Measurements from ENCODE around the gene MUC6. TPM values are rescaled to one million over a fixed set of nuclear protein-coding genes. Genes with fewer than 3 reads are reported as not detected.
A peak's percentile ranks its signal among the peaks of the same experiment; 100 is the strongest.

The MUC6 gene
- total RNA-seq, 1 experiment from 2014 or later, result not detected

DNA sequence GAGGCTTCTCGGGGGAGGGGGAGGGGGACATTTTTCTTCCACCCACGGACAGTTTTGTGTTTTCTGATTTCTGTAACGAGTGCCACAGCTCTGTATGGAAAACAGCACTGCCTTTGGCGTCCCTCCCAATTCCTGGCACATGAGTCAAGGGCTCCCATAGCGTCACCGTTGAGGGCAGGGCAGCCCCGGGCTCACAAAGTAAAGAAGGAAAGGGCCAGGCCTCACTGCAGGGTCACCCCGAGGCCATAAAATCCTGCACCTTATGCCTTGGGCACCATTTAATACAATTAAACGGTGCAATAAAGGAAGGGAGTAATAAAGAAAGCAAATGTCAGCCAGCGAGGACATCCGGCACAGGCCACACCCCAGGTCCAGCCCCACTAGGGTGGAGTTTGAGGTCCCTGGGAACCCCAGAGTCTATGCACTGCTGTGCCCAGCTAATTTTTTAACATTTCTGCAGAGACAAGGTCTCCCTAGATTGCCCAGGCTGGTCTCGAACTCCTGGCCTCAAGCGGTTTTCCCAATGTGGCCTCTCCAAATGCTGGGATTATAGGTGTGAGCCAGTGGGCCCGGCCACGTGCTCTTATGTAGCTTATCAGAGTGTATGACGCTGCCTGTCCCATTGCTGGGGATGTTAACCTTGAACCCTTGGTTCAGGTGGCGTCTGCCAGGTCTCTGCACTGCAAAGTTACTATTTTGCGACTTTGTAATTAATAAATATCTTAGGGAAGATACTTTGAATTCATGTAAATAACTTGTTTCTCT is 24.5 kb upstream of the MUC6 start:
- H3K36me3 ChIP-seq (ENCODE audit: insufficient read depth, low read length, poor library complexity, severe bottlenecking), result no peaks in the 10 kb centered on the region
- no peak overlapping the region for H3K27ac ChIP-seq (ENCODE audit: low read depth, low read length, poor library complexity, severe bottlenecking)
- H3K4me1 ChIP-seq (ENCODE audit: insufficient read depth, low read length, poor library complexity, severe bottlenecking), result no peaks in the 10 kb centered on the region
- no peaks in the 10 kb centered on the region for H3K27me3 ChIP-seq (replicated peaks; ENCODE audit: insufficient read depth, low read depth, low read length, poor library complexity)
- intact Hi-C loops (cut with micrococcal nuclease; ENCODE audit: unreplicated experiment), result no loop called here
- TF ChIP-seq, protein P1, sequence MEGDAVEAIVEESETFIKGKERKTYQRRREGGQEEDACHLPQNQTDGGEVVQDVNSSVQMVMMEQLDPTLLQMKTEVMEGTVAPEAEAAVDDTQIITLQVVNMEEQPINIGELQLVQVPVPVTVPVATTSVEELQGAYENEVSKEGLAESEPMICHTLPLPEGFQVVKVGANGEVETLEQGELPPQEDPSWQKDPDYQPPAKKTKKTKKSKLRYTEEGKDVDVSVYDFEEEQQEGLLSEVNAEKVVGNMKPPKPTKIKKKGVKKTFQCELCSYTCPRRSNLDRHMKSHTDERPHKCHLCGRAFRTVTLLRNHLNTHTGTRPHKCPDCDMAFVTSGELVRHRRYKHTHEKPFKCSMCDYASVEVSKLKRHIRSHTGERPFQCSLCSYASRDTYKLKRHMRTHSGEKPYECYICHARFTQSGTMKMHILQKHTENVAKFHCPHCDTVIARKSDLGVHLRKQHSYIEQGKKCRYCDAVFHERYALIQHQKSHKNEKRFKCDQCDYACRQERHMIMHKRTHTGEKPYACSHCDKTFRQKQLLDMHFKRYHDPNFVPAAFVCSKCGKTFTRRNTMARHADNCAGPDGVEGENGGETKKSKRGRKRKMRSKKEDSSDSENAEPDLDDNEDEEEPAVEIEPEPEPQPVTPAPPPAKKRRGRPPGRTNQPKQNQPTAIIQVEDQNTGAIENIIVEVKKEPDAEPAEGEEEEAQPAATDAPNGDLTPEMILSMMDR (conservative IDR thresholded peaks at IDR 0.05; ENCODE audit: low read depth, low read length), result no peak
- no peak for TF ChIP-seq EZH2 (IDR thresholded peaks at IDR 0.05; ENCODE audit: borderline replicate concordance, low read depth, low read length, poor library complexity, severe bottlenecking)
- ChIA-PET POLR2A (ENCODE audit: low non-redundant PET) (no interaction called here), CTCF (no interaction called here)
- no TSS peak for BruUV-seq (replicated peaks)
- H3K9me3 ChIP-seq (ENCODE audit: low read depth, low read length, poor library complexity, severe bottlenecking), result no peaks in the 10 kb centered on the region
- no peak overlapping the region for H3K4me3 ChIP-seq (ENCODE audit: low read depth, low read length, poor library complexity, severe bottlenecking)
- peak; percentile 37 for DNase-seq (ENCODE audit: low spot score)

DNA sequence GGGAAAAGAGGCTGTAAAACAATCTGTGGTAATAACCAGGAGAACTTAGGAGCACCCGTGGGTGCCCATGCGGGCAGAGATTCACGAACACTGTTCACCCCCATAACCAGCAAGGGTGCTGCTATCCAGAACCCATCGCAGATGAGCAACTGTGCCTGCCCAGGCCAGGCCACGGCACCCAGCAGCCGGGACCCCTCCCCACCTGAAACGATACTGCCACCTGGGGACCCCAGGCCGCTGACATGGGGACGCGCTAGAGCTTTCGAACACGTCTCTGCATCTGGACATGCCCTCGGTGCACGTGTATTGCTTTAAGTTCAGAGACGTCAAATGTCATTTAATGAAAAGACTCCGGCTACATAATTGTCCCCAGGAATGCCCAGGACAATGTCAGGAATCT is 23.9 kb upstream of the MUC6 start:
- CTCF ChIA-PET, result interaction anchor here (0.6 kb wide), 1 partner anchor 473 kb away, joined by 5 read pairs; no protein-coding TSS in a partner anchor
- no peak for DNase-seq (ENCODE audit: low spot score)
- Histone ChIP-seq H3K27me3 (replicated peaks; ENCODE audit: insufficient read depth, low read depth, low read length, poor library complexity) (no peaks in the 10 kb centered on the region), H3K9me3 (ENCODE audit: low read depth, low read length, poor library complexity, severe bottlenecking) (no peaks in the 10 kb centered on the region), H3K4me3 (ENCODE audit: low read depth, low read length, poor library complexity, severe bottlenecking) (no peak overlapping the region), H3K4me1 (ENCODE audit: insufficient read depth, low read length, poor library complexity, severe bottlenecking) (no peaks in the 10 kb centered on the region), H3K36me3 (ENCODE audit: insufficient read depth, low read length, poor library complexity, severe bottlenecking) (no peaks in the 10 kb centered on the region), H3K27ac (ENCODE audit: low read depth, low read length, poor library complexity, severe bottlenecking) (no peak overlapping the region)
- intact Hi-C loops (cut with micrococcal nuclease; ENCODE audit: unreplicated experiment), result no loop called here
- POLR2A ChIA-PET (ENCODE audit: low non-redundant PET), result no interaction called here
- BruUV-seq (replicated peaks), result no TSS peak
- TF ChIP-seq, protein P1 (conservative IDR thresholded peaks at IDR 0.05; ENCODE audit: low read depth, low read length), result no peak
- no peak for TF ChIP-seq EZH2 (IDR thresholded peaks at IDR 0.05; ENCODE audit: borderline replicate concordance, low read depth, low read length, poor library complexity, severe bottlenecking)

DNA sequence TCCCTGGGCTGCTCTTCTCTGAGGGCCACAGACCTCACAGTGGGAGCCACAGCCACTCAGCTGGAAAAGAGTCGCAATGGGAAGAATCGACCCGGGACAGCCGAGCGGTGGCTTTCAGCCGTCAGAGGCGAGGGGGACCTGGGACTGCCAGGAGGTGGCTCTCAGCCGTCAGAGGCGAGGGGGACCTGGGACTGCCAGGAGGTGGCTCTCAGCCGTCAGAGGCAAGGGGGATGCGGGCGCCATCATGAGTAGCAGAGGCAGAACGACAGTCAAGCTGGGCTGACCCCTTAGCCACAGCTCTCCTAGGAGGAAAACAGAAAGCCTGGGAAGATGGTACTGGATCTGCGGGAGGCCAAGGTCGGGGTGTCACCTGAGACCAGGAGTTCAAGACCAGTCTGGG is 23.2 kb upstream of the MUC6 start:
- no peak for DNase-seq (ENCODE audit: low spot score)
- Histone ChIP-seq H3K9me3 (ENCODE audit: low read depth, low read length, poor library complexity, severe bottlenecking) (no peaks in the 10 kb centered on the region), H3K4me1 (ENCODE audit: insufficient read depth, low read length, poor library complexity, severe bottlenecking) (no peaks in the 10 kb centered on the region), H3K27ac (ENCODE audit: low read depth, low read length, poor library complexity, severe bottlenecking) (no peak overlapping the region), H3K27me3 (replicated peaks; ENCODE audit: insufficient read depth, low read depth, low read length, poor library complexity) (no peaks in the 10 kb centered on the region), H3K4me3 (ENCODE audit: low read depth, low read length, poor library complexity, severe bottlenecking) (no peak overlapping the region), H3K36me3 (ENCODE audit: insufficient read depth, low read length, poor library complexity, severe bottlenecking) (no peaks in the 10 kb centered on the region)
- CTCF ChIA-PET, result interaction anchor here (0.6 kb wide), 1 partner anchor 474 kb away, joined by 5 read pairs; no protein-coding TSS in a partner anchor
- intact Hi-C loops (cut with micrococcal nuclease; ENCODE audit: unreplicated experiment), result no loop called here
- TF ChIP-seq, protein P1 (conservative IDR thresholded peaks at IDR 0.05; ENCODE audit: low read depth, low read length), result no peak
- TF ChIP-seq EZH2 (IDR thresholded peaks at IDR 0.05; ENCODE audit: borderline replicate concordance, low read depth, low read length, poor library complexity, severe bottlenecking), result no peak
- POLR2A ChIA-PET (ENCODE audit: low non-redundant PET), result interaction anchor here (0.5 kb wide), 1 partner anchor 200 kb away, joined by 3 read pairs; no protein-coding TSS in a partner anchor
- no TSS peak for BruUV-seq (replicated peaks)
